ENCODE measurements around the gene HMGB2. TPM values are rescaled to one million over a fixed set of nuclear protein-coding genes. Genes with fewer than 3 reads are reported as not detected.

HMGB2 gene
- total and polyA plus RNA-seq, 2 of the 8 experiments (the other 6 are each of a cell fraction or from before 2014, with no cell fraction given) = 54.7 to 218 TPM

DNA sequence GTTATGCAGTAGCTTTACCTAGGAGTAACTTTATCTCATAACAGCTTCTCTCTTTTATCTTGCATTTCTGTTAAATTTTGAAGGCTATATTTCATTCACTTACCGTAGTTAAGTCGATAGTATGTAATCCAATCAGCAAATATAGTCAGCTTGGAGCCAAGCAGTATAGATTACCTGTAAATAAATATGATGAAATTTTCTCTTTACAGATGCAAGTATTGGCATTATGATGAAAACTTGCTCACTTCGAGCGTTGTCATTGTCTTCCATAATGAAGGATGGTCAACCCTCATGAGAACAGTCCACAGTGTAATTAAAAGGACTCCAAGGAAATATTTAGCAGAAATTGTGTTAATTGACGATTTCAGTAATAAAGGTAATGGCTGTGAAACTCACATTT lies 42.3 kb downstream of the HMGB2 start:
- Histone ChIP-seq H2BK5ac (ENCODE audit: low read depth, low read length) (no peak overlapping the region), H3K4me2 (ENCODE audit: insufficient read depth in 1 of 2, low read depth in 2 of 2, low read length in 2 of 2) (no peak overlapping the region), H3K9me3 (ENCODE audit: insufficient read depth in 2 of 2, low read depth in 1 of 2, low read length in 1 of 2) (peaks cover 0 to 11% of the 10 kb centered on the region in 2 experiments; a peak in 3 of 4 replicates), H3K27me3 (replicated peaks in 1 of 4; ENCODE audit: control insufficient read depth in 3 of 4, extremely low read depth in 1 of 4, insufficient read depth in 3 of 4, low read length in 3 of 4) (peaks cover 0 to 1% (median 0%) of the 10 kb centered on the region in 4 experiments; a peak in 1 of 7 replicates), H3K56ac (replicated peaks; ENCODE audit: insufficient read length, low read depth, low read length) (no peak overlapping the region), H2BK120ac (replicated peaks; ENCODE audit: low read depth, low read length) (no peak overlapping the region), H3K14ac (ENCODE audit: insufficient read length) (no peak overlapping the region), H3K27ac (ENCODE audit: low read depth, low read length) (no peak overlapping the region), H2BK20ac (ENCODE audit: low read length) (no peak overlapping the region), H4K5ac (ENCODE audit: insufficient read length, low read depth, low read length) (no peak overlapping the region), H2AFZ (ENCODE audit: low read length) (no peak overlapping the region), H3K4me1 (replicated peaks in 1 of 4; ENCODE audit: control insufficient read depth in 3 of 4, insufficient read depth in 4 of 4, low read length in 3 of 4) (0 out of 7 replicates have a peak, but pooled peaks cover 0 to 1% (median 0%) of the 10 kb centered on the region in 4 experiments), H3K4ac (replicated peaks; ENCODE audit: insufficient read length, low read depth, low read length) (no peak overlapping the region), H3K9ac (replicated peaks in 1 of 4; ENCODE audit: extremely low read depth in 1 of 4, low read depth in 3 of 4, low read length in 3 of 4) (no peak overlapping the region), H3K79me1 (ENCODE audit: low read depth, low read length) (no peaks in the 10 kb centered on the region), H3K36me3 (ENCODE audit: control insufficient read depth in 2 of 4, insufficient read depth in 4 of 4, low read length in 3 of 4) (peaks cover 0 to 12% (median 8%) of the 10 kb centered on the region in 4 experiments; a peak in 4 of 8 replicates), H3K79me2 (ENCODE audit: control insufficient read depth in 1 of 2, insufficient read depth in 2 of 2, low read length in 2 of 2) (peaks cover 0 to 23% of the 10 kb centered on the region in 2 experiments; a peak in 2 of 4 replicates), H3K23ac (ENCODE audit: insufficient read length) (no peak overlapping the region), H4K20me1 (replicated peaks in 1 of 2; ENCODE audit: control insufficient read depth in 1 of 2, insufficient read depth in 2 of 2, low read length in 2 of 2) (peaks cover 0 to 3% of the 10 kb centered on the region in 2 experiments), H2BK12ac (ENCODE audit: low read depth, low read length) (no peak overlapping the region), H4K91ac (replicated peaks; ENCODE audit: insufficient read length, low read length) (no peak overlapping the region), H2BK15ac (ENCODE audit: low read length) (no peak overlapping the region), H3K18ac (ENCODE audit: extremely low read depth, low read length) (no peak overlapping the region), H3K4me3 (ENCODE audit: extremely low read depth in 1 of 4, insufficient read depth in 2 of 4, low read depth in 3 of 4, low read length in 4 of 4) (no peak overlapping the region), H4K8ac (ENCODE audit: extremely low read depth, insufficient read depth, low read length) (no peak overlapping the region), H3K23me2 (ENCODE audit: low read depth, low read length) (no peaks in the 10 kb centered on the region), H2AK5ac (ENCODE audit: low read depth, low read length) (no peak overlapping the region)
- DNase-seq (ENCODE audit: low read depth in 1 of 2, low spot score in 2 of 2) (no peak), FAIRE-seq (no peak)
- POLR2A ChIA-PET (ENCODE audit: partially characterized antibody) = no interaction called here
- CTCF ChIA-PET (ENCODE audit: partially characterized antibody) = interaction anchor here (0.6 to 3.3 kb wide), 8 partner anchors 10 to 291 kb away, joined by 3 to 47 read pairs (median 4); no protein-coding TSS in a partner anchor
- TF ChIP-seq RAD21 (IDR thresholded peaks at IDR 0.05 in 1 of 2, conservative IDR thresholded peaks at IDR 0.05 in 1 of 2; ENCODE audit: low read depth in 2 of 2, low read length in 2 of 2) (no peak), ZNF274 (IDR thresholded peaks at IDR 0.05; ENCODE audit: borderline replicate concordance, extremely low read depth, low read length) (no peak), SP1 (IDR thresholded peaks at IDR 0.05; ENCODE audit: low read depth, low read length) (no peak), CHD1 (IDR thresholded peaks at IDR 0.05; ENCODE audit: low read depth, low read length) (no peak)
- TF ChIP-seq, protein P1, sequence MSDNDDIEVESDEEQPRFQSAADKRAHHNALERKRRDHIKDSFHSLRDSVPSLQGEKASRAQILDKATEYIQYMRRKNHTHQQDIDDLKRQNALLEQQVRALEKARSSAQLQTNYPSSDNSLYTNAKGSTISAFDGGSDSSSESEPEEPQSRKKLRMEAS (IDR thresholded peaks at IDR 0.05) = no peak
- WGBS, 2 experiments (ENCODE audit: extremely low coverage in 1 of 2, insufficient coverage in 1 of 2, insufficient read length in 1 of 2, insufficient replicate concordance in 2 of 2, low coverage in 1 of 2, low lambda C conversion rate in 2 of 2, missing lambda C conversion rate in 1 of 2) = 94% methylated on average over 5 of the region's 5 CpGs; no CpG with 5 or more reads in 1 of the 2 experiments
